CD4-positive, CD25-positive, alpha-beta regulatory T cell (primary cell): ENCODE measurements around the gene LILRB4. TPM values are rescaled to one million over a fixed set of nuclear protein-coding genes. Genes with fewer than 3 reads are reported as not detected.
"Not testable (repeated sequence)": the region's sequence is repeated elsewhere in the genome, so short reads cannot be mapped to it uniquely, and the experiment has no call there.

Experiments used
- ATAC-seq, 2 donors: fragments of 150-1000 bp; cut with Tn5 transposase; one replicate each; pipeline ENCODE4 v1.10.0; 2021; ENCODE audit warnings: low read depth in 2 of 2, moderate number of reproducible peaks in 2 of 2, moderate library complexity in 1 of 2
- DNase-seq, 3 donors: peaks; one replicate each; pipeline versions ENCODE4 v3.0.0 to v3.0.0-alpha.2; 2012 to 2022; ENCODE audit warnings: mixed read lengths in 1 of 3
- H3K27ac ChIP-seq: one replicate; pipeline ENCODE4 v1.7.0; 2013; ENCODE audit warnings: mild to moderate bottlenecking, low read length; ENCODE audit not compliant: insufficient read depth, poor library complexity, severe bottlenecking
- H3K27me3 ChIP-seq: one replicate; pipeline ENCODE4 v1.7.0; 2013; ENCODE audit warnings: low read length; ENCODE audit not compliant: control insufficient read depth, insufficient read depth
- H3K36me3 ChIP-seq: one replicate; pipeline ENCODE4 v1.7.0; 2013; ENCODE audit warnings: mild to moderate bottlenecking, low read length, moderate library complexity; ENCODE audit not compliant: control insufficient read depth, insufficient read depth
- H3K4me1 ChIP-seq: 2 replicates; pipeline ENCODE4 v1.7.0; 2013; ENCODE audit warnings: mild to moderate bottlenecking, low read length; ENCODE audit not compliant: insufficient read depth, control insufficient read depth, poor library complexity, severe bottlenecking
- H3K4me3 ChIP-seq: one replicate; pipeline ENCODE4 v1.7.0; 2013; ENCODE audit warnings: low read depth, mild to moderate bottlenecking, low read length, moderate library complexity
- H3K9me3 ChIP-seq, 2 experiments: 1 replicate in 1 of 2; 2 replicates in 1 of 2; pipeline ENCODE4 v1.7.0; 2013; ENCODE audit warnings: low read length in 2 of 2, mild to moderate bottlenecking in 1 of 2, moderate library complexity in 1 of 2; ENCODE audit not compliant: control insufficient read depth in 2 of 2
- H3K27ac Mint-ChIP-seq, 3 donors: one replicate each; pipeline ENCODE4 v1.8.0; 2020 to 2022; ENCODE audit warnings: mild to moderate bottlenecking in 3 of 3, mixed read lengths in 3 of 3, moderate library complexity in 2 of 3
- H3K27me3 Mint-ChIP-seq: one replicate; pipeline ENCODE4 v1.8.0; 2022; ENCODE audit warnings: mild to moderate bottlenecking, mixed read lengths
- H3K36me3 Mint-ChIP-seq: one replicate; pipeline ENCODE4 v1.8.0; 2020; ENCODE audit warnings: mixed read lengths
- H3K4me1 Mint-ChIP-seq, 4 donors: one replicate each; pipeline ENCODE4 v1.8.0; 2020 to 2022; ENCODE audit warnings: mixed read lengths in 4 of 4, mild to moderate bottlenecking in 1 of 4
- H3K4me3 Mint-ChIP-seq, 4 donors: one replicate each; pipeline ENCODE4 v1.8.0; 2020 to 2022; ENCODE audit warnings: mild to moderate bottlenecking in 4 of 4, mixed read lengths in 4 of 4, moderate library complexity in 3 of 4
- H3K9me3 Mint-ChIP-seq, 7 donors: one replicate each; pipeline ENCODE4 v1.8.0; 2020 to 2022; ENCODE audit warnings: mixed read lengths in 7 of 7, mild to moderate bottlenecking in 3 of 7, moderate library complexity in 2 of 7
- polyA plus RNA-seq, 4 donors: library from polyadenylated mRNA; unstranded; fragments of 300-500 nt; fragmentation: Illumina TruSeq; gene quantifications; one replicate each; pipeline ENCODE4 v1.2.3, GENCODE V29; 2021
- total RNA-seq: library from RNA; stranded (reverse); gene quantifications from one replicate; pipeline ENCODE4 v1.2.3, GENCODE V29; 2022

LILRB4 gene
- total RNA-seq (not detected), polyA plus RNA-seq (not detected)

DNA sequence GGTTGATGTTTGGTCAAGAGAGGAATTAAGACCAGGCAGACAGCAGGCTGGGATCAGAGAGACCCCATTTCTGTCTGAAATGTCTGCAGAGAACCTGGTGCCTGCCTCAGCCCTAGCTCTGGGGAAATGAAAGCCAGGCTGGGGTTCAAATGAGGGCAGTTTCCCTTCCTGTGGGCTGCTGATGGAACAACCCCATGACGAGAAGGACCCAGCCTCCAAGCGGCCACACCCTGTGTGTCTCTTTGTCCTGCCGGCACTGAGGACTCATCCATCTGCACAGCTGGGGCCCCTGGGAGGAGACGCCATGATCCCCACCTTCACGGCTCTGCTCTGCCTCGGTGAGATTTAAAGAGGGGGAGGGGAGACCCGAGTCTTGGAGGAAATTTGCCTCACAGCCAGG is at the start of gene LILRB4:
Gene LILRB4 (plus strand): TSS at position 256 of the 400 bp plus-strand sequence. CDS start 49 bp downstream, at position 305.
- H3K36me3 ChIP-seq: no peaks in the 10 kb centered on the region
- no peaks in the 10 kb centered on the region for H3K9me3 ChIP-seq
- no peak within 1 kb of the TSS for H3K4me3 ChIP-seq
- no peaks in the 10 kb centered on the region for H3K27me3 ChIP-seq
- no peaks in the 10 kb centered on the region for H3K4me1 ChIP-seq
- Mint-ChIP-seq H3K9me3 (peaks cover 0 to 9% (median 0%) of the 10 kb centered on the region in 7 donors), H3K36me3 (no peaks in the 10 kb centered on the region), H3K27me3 (no peaks in the 10 kb centered on the region), H3K4me1 (no peaks in the 10 kb centered on the region), H3K27ac (no peak within 1 kb of the TSS), H3K4me3 (no peak within 1 kb of the TSS)
- ATAC-seq (peak in 1 of 2 donors; percentile 22), DNase-seq (no peak)
- H3K27ac ChIP-seq: no peak within 1 kb of the TSS

DNA sequence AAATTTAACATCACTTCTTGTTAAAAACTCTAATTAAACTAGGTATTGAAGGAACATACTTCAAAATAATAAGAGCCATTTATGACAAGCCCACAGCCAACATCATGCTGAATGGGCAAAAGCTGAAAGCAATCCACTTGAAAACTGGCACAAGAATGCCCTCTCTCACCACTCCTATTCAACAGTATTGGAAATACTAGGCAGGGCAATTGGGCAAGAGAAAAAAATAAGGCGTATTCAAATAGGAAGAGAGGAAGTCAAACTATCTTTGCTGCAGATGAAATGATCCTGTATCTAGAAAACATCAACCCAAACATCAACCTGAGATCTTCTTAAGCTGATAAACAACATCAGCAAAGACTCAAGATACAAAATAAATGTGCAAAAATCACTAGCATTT is 48.1 kb upstream of the LILRB4 start:
- no peaks in the 10 kb centered on the region for H3K4me1 ChIP-seq
- H3K27me3 ChIP-seq: peaks cover 2% of the 10 kb centered on the region
- DNase-seq: no peak
- no peak overlapping the region for H3K4me3 ChIP-seq
- Mint-ChIP-seq H3K4me1 (no peaks in the 10 kb centered on the region), H3K27ac (no peak overlapping the region), H3K9me3 (peaks cover 0 to 4% (median 0%) of the 10 kb centered on the region in 7 donors), H3K27me3 (peaks cover 13% of the 10 kb centered on the region), H3K4me3 (no peak overlapping the region), H3K36me3 (no peaks in the 10 kb centered on the region)
- no peaks in the 10 kb centered on the region for H3K9me3 ChIP-seq
- ATAC-seq: no peak
- H3K27ac ChIP-seq: no peak overlapping the region
- no peaks in the 10 kb centered on the region for H3K36me3 ChIP-seq

DNA sequence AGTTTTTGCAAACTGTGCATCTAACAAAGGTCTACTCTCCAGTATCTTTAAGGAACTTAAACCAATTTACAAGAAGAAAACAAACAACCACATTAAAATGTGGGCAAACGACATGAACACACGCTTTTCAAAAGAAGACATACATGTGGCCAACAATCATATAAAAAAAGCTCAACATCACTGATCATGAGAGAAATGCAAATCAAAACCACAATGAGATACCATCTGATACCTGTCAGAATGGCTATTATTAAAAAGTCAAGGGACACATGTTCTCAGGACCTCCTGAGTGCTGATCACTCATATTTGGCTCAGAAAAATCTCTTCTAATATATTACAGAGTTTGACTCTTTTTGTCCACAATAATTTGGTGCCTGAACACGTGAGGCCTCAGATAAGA is 46.7 kb upstream of the LILRB4 start:
- Histone ChIP-seq H3K36me3 (no peaks in the 10 kb centered on the region), H3K27me3 (peaks cover 2% of the 10 kb centered on the region), H3K4me3 (no peak overlapping the region), H3K9me3 (no peaks in the 10 kb centered on the region), H3K27ac (no peak overlapping the region), H3K4me1 (no peaks in the 10 kb centered on the region)
- no peak overlapping the region for H3K27ac Mint-ChIP-seq
- no peak overlapping the region for H3K4me3 Mint-ChIP-seq
- peaks cover 0 to 4% (median 0%) of the 10 kb centered on the region in 7 donors for H3K9me3 Mint-ChIP-seq
- peaks cover 13% of the 10 kb centered on the region for H3K27me3 Mint-ChIP-seq
- ATAC-seq (no peak), DNase-seq (no peak)
- no peaks in the 10 kb centered on the region for H3K4me1 Mint-ChIP-seq
- H3K36me3 Mint-ChIP-seq: no peaks in the 10 kb centered on the region

DNA sequence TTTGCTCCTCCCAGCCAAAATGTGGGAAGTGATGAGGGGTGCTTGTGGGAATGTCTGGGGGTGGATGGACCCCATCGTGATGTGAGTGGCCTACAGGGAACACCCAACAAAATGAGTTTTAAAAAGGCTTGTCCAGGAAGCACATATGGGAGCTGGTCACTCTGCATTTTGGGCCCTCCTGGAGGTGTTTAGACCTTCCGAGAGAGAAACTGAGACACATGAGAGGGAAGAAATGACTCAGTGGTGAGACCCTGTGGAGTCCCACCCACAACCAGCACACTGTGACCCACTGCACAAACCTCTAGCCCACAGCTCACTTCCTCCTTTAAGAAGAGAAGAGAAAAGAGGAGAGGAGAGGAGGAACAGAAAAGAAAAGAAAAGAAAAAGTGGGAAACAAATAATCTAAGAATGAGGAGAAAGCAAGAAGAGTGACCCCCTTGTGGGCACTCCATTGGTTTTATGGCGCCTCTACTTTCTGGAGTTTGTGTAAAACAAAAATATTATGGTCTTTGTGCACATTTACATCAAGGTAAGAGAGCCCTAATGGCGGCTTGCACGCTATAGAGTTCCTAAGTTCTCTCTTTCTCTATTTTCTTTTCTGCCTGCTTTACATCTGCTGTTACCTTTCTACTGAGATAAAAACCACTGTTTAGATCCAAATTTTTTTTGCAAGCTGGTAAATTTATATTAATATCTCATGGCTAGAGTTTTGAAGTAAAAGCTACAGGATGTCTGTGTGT is 45.8 kb upstream of the LILRB4 start:
- Histone ChIP-seq H3K27me3 (peaks cover 2% of the 10 kb centered on the region), H3K9me3 (no peaks in the 10 kb centered on the region), H3K36me3 (no peaks in the 10 kb centered on the region), H3K4me1 (no peaks in the 10 kb centered on the region), H3K27ac (no peak overlapping the region), H3K4me3 (no peak overlapping the region)
- Mint-ChIP-seq H3K27ac (peak overlapping the region in 1 of 3 donors; percentile 32), H3K9me3 (peaks cover 0 to 5% (median 0%) of the 10 kb centered on the region in 7 donors), H3K4me3 (peak overlapping the region in 1 of 4 donors; percentile 70), H3K27me3 (peaks cover 21% of the 10 kb centered on the region), H3K36me3 (no peaks in the 10 kb centered on the region), H3K4me1 (no peaks in the 10 kb centered on the region)
- DNase-seq (no peak), ATAC-seq (no peak)

DNA sequence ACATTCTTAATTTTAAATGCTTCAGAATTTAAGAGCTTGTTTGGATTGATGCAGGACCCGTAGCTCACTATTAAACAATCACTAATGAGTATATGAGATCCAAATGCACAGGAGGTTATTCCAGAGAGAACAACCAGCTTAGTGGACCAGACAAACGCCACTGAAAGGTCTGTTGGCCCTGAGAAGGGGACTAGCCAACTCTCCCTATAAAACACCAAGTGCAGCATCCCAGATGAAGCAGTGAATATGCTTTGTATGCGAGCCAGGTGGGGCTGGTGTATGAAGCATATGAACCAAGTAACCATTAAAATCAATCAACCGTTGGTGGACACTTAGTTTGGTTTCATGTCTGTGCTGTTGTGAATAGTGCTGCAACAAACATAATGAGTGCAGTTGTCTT is 42.3 kb upstream of the LILRB4 start:
- H3K9me3 Mint-ChIP-seq: peaks cover 0 to 5% (median 0%) of the 10 kb centered on the region in 7 donors
- ATAC-seq (no peak), DNase-seq (no peak)
- no peak overlapping the region for H3K4me3 Mint-ChIP-seq
- Histone ChIP-seq H3K27ac (no peak overlapping the region), H3K9me3 (no peaks in the 10 kb centered on the region), H3K27me3 (peaks cover 2% of the 10 kb centered on the region), H3K4me3 (no peak overlapping the region), H3K36me3 (no peaks in the 10 kb centered on the region), H3K4me1 (no peaks in the 10 kb centered on the region)
- no peaks in the 10 kb centered on the region for H3K36me3 Mint-ChIP-seq
- H3K27me3 Mint-ChIP-seq: peaks cover 27% of the 10 kb centered on the region
- no peaks in the 10 kb centered on the region for H3K4me1 Mint-ChIP-seq
- no peak overlapping the region for H3K27ac Mint-ChIP-seq

DNA sequence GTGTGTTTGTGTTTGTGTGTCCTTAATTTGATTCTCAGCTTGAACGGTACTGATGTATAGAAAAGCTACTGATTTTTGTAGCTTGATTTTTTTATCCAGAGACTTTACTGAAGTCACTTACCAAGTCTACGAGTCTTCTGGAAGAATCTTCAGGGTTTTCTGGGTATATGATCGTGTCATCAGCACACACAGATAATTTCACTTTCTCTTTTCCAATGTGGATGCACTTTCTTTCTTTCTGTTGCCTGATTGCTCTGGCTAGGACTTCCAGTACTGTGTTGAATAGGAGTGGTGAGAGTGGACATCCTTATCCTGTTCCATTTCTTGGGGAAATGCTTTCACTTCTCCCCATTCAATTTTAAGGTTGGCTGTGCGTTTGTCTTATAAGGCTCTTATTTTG is 40.4 kb upstream of the LILRB4 start:
- no peak overlapping the region for H3K4me3 ChIP-seq
- Mint-ChIP-seq H3K27ac (peak overlapping the region in 1 of 3 donors; percentile 5), H3K36me3 (no peaks in the 10 kb centered on the region), H3K9me3 (peaks cover 0 to 3% (median 0%) of the 10 kb centered on the region in 7 donors), H3K27me3 (peaks cover 24% of the 10 kb centered on the region), H3K4me1 (no peaks in the 10 kb centered on the region), H3K4me3 (no peak overlapping the region)
- no peak overlapping the region for H3K27ac ChIP-seq
- H3K9me3 ChIP-seq: no peaks in the 10 kb centered on the region
- no peaks in the 10 kb centered on the region for H3K36me3 ChIP-seq
- ATAC-seq (no peak), DNase-seq (no peak)
- no peaks in the 10 kb centered on the region for H3K4me1 ChIP-seq
- H3K27me3 ChIP-seq: no peaks in the 10 kb centered on the region

DNA sequence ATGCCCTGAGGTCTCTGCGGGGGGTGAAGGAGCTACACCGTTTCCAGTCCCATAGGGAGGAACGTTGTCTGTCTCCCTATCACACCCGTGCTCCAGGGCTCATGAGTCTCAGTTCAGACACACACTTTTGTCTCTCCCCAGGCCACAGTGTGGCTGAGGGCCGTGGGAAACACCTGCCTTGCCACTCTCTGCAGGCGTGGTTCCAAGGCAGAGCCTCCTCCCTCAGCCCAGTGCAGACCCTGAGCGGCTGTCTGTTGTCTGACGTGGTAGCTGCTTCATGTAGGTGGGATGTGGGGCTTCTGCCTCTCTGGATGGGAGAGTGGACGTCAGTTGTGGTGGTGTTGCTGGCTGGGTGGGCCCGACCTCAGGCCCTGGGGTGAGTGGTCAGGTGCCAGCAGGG is 38.6 kb upstream of the LILRB4 start:
- H3K4me3 Mint-ChIP-seq, H3K36me3 Mint-ChIP-seq, H3K4me1 Mint-ChIP-seq, H3K9me3 ChIP-seq, DNase-seq, H3K27ac Mint-ChIP-seq, H3K36me3 ChIP-seq, H3K27ac ChIP-seq, H3K4me3 ChIP-seq, H3K9me3 Mint-ChIP-seq, H3K27me3 ChIP-seq, ATAC-seq, H3K4me1 ChIP-seq: not testable (repeated sequence)
- peaks cover 27% of the 10 kb centered on the region for H3K27me3 Mint-ChIP-seq
